GM10248 (cell line): ENCODE measurements around the gene PHACTR3.

Source experiments
- CTCF ChIA-PET: fragments of 300-600 bp; sonication (Branson Sonifier 250); formaldehyde crosslinking; extraction: SDS; loops from one replicate; lab custom pipeline; 2021; ENCODE audit warnings: antibody characterized with exemption; lab: Yijun Ruan, JAX
- POLR2A ChIA-PET: fragments of 350-650 bp; sonication (Branson Sonifier 250); formaldehyde crosslinking; extraction: SDS; loops from one replicate; lab custom pipeline; 2020; ENCODE audit warnings: antibody characterized with exemption; lab: Yijun Ruan, JAX
- DNase-seq: peaks from one replicate; pipeline ENCODE4 v3.0.0; 2012; ENCODE audit errors: extremely low spot score
- TF ChIP-seq, protein P1 (sequence below): IDR thresholded peaks from 2 replicates; pipeline ENCODE4 v1.5.1; 2012; ENCODE audit warnings: mild to moderate bottlenecking, low read depth; ENCODE audit errors: extremely low read depth, missing control alignments, control extremely low read depth

Gene PHACTR3

DNA sequence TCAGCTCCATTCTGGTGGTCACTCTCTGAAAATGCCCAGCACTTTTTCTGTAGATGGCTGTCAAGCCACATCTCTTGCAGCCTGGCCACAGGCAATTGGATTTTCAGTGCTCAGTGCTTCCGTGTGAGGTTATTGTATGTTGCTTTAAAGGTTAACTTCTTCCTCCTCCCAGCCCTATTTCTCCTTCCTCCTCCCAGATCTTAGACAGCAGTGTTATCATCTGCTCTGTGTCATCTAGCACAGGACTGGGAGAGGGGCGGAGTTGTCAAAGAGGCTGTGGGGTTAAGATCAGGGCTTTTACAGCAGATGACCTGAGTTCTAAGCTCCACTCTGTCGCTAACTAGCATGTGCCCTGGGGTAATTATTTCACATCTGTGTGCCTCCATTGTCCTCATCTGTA is 129.0 kb downstream of the PHACTR3 start:
- DNase-seq = no peak
- ChIA-PET CTCF (interaction anchor here (1.0 to 1.6 kb wide), 3 partner anchors 15 to 40 kb away, joined by 3 to 5 read pairs (median 4); no protein-coding TSS in a partner anchor), POLR2A (no interaction called here)
- TF ChIP-seq, protein P1, sequence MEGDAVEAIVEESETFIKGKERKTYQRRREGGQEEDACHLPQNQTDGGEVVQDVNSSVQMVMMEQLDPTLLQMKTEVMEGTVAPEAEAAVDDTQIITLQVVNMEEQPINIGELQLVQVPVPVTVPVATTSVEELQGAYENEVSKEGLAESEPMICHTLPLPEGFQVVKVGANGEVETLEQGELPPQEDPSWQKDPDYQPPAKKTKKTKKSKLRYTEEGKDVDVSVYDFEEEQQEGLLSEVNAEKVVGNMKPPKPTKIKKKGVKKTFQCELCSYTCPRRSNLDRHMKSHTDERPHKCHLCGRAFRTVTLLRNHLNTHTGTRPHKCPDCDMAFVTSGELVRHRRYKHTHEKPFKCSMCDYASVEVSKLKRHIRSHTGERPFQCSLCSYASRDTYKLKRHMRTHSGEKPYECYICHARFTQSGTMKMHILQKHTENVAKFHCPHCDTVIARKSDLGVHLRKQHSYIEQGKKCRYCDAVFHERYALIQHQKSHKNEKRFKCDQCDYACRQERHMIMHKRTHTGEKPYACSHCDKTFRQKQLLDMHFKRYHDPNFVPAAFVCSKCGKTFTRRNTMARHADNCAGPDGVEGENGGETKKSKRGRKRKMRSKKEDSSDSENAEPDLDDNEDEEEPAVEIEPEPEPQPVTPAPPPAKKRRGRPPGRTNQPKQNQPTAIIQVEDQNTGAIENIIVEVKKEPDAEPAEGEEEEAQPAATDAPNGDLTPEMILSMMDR = no peak

DNA sequence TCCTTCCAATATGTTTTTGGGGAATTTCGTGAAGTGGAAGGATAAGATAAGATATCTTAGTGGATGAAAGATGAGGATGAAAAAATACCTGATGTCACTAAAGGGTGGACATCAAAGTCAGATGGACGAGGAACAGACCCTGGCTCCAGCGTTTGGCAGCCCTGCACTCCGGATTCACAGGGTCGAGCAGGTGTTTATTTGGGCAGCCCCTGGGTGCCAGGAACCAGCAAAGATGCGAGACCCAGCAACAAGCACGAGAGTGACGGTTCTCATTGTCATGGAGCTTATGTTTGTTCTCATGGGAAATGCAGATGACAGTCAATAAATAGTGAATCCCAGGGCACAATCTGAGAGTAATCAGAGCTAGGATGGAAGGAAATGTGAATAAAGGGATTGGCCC is 131.1 kb downstream of the PHACTR3 start:
- POLR2A ChIA-PET = no interaction called here
- no peak for DNase-seq
- CTCF ChIA-PET = interaction anchor here (1.5 kb wide), 1 partner anchor 10 kb away, joined by 4 read pairs; no protein-coding TSS in a partner anchor
- TF ChIP-seq, protein P1 = no peak

DNA sequence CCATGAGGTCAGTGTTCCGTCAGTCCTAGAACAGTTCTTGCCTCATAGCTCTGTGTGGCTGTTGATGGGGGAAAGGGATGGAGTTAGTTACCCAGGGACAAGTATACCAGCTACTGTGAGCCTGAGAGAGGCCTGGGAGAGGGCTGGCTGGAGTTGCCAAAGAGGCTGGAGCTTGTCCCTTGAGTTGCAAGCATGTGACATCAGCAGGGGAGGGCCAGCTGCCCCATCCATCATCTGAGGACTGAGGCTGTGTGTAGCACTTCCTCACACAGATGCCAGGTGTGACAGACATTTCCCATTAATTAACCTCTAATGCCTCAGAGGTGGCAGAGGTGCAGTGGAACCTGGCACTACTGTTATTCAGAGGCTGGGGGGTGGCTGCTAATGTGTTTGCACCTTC is 131.6 kb downstream of the PHACTR3 start:
- DNase-seq = no peak
- TF ChIP-seq, protein P1 = no peak
- POLR2A ChIA-PET = no interaction called here
- CTCF ChIA-PET = interaction anchor here (1.5 kb wide), 1 partner anchor 10 kb away, joined by 4 read pairs; no protein-coding TSS in a partner anchor

DNA sequence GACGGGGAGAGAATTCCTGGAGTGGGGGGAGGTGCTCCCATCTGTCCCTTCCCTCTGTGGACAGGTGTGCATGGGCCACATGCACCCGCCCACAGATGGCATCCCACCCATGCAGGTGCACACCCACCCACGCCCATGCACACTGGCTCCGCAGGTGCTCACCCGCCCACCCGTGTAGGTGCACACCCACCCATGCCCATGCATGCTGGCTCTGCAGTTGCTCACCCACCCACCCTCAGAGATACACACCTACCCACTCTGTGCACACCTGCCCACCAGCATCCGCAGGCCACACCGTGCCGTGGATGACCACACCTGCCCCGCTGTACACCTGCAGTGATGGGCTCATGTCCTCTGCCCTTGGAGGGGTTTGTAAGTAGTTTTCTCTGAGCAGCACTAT is 132.0 kb downstream of the PHACTR3 start:
- TF ChIP-seq, protein P1 = no peak
- ChIA-PET CTCF (no interaction called here), POLR2A (no interaction called here)
- DNase-seq = no peak

DNA sequence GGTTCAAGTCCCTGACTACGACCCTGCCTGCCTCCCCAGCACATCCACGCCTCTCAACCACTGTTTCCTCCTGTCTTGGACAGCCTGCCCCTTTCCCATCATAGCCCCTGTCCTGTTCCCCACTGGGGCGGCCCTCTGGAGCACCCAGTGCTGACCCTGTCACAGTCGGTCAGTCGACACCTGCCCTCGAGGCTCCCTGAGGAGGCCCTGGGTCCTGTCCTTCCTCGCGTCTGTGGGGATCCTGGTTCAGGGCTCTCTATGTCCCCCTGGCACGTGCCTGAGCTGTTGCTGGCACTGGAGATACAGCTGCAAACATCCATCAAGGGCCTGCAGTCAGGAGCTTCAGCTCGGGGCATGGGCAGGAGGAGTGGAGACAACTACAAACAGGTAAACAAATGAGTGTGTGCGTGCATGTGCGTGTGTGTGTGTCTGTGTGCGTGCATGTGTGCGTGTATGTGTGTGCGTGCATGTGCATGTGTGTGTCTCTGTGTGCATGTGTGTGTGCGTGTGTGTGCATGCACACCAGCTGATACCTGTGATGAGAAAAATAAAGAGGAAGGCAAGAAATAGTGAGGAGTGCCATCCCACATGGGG is 132.8 kb downstream of the PHACTR3 start:
- CTCF ChIA-PET = no interaction called here
- no peak for DNase-seq
- POLR2A ChIA-PET = no interaction called here
- TF ChIP-seq, protein P1 = no peak

DNA sequence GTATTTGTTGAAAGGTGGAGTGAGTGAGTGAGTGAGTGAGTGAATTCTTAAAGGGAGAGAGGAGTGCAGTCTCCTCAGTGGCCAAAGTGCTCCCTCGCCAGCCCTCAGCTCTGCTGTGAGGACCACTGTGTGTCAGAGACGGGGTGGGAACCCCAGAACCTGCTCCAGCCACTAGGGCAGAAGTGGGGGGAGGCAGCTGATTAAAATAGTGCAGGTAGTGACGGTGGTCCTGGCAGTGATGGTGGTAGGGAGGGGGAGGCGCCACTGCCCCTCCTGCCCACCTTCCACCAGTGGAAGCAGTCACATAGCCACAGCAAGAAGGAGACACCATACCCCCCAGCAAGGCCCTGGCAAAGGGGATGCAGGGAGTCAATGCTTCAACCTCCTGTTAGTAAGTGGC is 133.5 kb downstream of the PHACTR3 start:
- ChIA-PET POLR2A (no interaction called here), CTCF (no interaction called here)
- TF ChIP-seq, protein P1 = no peak
- no peak for DNase-seq
